Activated naive CD8-positive, alpha-beta T cell treated with anti-CD3 and anti-CD28 coated beads for 36 hours (primary cell): ENCODE results near the gene RBM5. TPM values are rescaled to one million over a fixed set of nuclear protein-coding genes. Genes with fewer than 3 reads are reported as not detected.

ENCODE experiments used
- DNase-seq: peaks from one replicate; pipeline ENCODE4 v3.0.0; 2021
- H3K27ac Mint-ChIP-seq: one replicate; pipeline ENCODE4 v1.8.0; 2022; ENCODE audit warnings: mild to moderate bottlenecking, moderate library complexity, mixed read lengths
- H3K27me3 Mint-ChIP-seq: one replicate; pipeline ENCODE4 v1.8.0; 2022; ENCODE audit warnings: mild to moderate bottlenecking, mixed read lengths
- H3K36me3 Mint-ChIP-seq: one replicate; pipeline ENCODE4 v1.8.0; 2021; ENCODE audit warnings: mild to moderate bottlenecking, mixed read lengths
- H3K4me1 Mint-ChIP-seq: one replicate; pipeline ENCODE4 v1.8.0; 2021; ENCODE audit warnings: mixed read lengths
- H3K4me3 Mint-ChIP-seq: one replicate; pipeline ENCODE4 v1.8.0; 2022; ENCODE audit warnings: mild to moderate bottlenecking, moderate library complexity, mixed read lengths
- H3K9me3 Mint-ChIP-seq: one replicate; pipeline ENCODE4 v1.8.0; 2022; ENCODE audit warnings: mixed read lengths
- total RNA-seq, 2 experiments: library from RNA; stranded (reverse); gene quantifications; one replicate each; pipeline ENCODE4 v1.2.3, GENCODE V29; 2021

RBM5 gene
- total RNA-seq, 2 experiments from 2014 or later: 99.8 to 102 TPM

- peaks cover 2% of the 10 kb centered on the region for H3K4me1 Mint-ChIP-seq
- H3K4me3 Mint-ChIP-seq: no peak overlapping the region
- H3K9me3 Mint-ChIP-seq: no peaks in the 10 kb centered on the region
- no peak for DNase-seq
- peaks cover 34% of the 10 kb centered on the region for H3K36me3 Mint-ChIP-seq
- H3K27me3 Mint-ChIP-seq: no peaks in the 10 kb centered on the region
- no peak overlapping the region for H3K27ac Mint-ChIP-seq
Measured at GRCh38 chr3:50111757-50112156, 23.0 kb downstream of the RBM5 start.

DNA sequence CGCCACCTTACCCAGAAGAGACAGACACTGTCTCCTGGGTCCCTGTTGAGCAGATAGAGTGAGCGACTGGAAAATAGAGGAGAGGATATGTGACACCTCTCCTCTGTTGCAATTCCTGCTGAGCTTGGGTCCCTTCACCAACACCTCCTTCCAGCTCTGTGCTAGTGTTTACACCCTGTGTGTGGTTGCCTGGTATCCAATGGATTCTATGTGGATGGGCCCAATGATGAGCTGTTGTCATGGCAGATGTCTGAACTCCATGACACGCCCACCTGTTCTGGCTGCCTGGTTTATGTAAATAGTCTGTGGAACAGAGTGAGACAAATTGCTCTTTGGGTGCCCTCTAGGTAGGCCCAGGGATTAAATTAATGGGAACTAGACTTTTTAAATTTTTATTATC, 23.7 kb downstream of the RBM5 start:
- Mint-ChIP-seq H3K4me1 (no peaks in the 10 kb centered on the region), H3K36me3 (peaks cover 27% of the 10 kb centered on the region), H3K4me3 (no peak overlapping the region), H3K27me3 (no peaks in the 10 kb centered on the region), H3K9me3 (no peaks in the 10 kb centered on the region), H3K27ac (no peak overlapping the region)
- DNase-seq: no peak

- Mint-ChIP-seq H3K36me3 (peaks cover 14% of the 10 kb centered on the region), H3K4me3 (no peak overlapping the region), H3K27ac (no peak overlapping the region), H3K27me3 (no peaks in the 10 kb centered on the region), H3K4me1 (peaks cover 3% of the 10 kb centered on the region), H3K9me3 (no peaks in the 10 kb centered on the region)
- no peak for DNase-seq
Measured at GRCh38 chr3:50117120-50117519, 28.4 kb downstream of the RBM5 start.

GRCh38 chr3:50118237-50118636, 29.5 kb downstream of the RBM5 start:
- H3K9me3 Mint-ChIP-seq: no peaks in the 10 kb centered on the region
- no peak overlapping the region for H3K27ac Mint-ChIP-seq
- no peaks in the 10 kb centered on the region for H3K27me3 Mint-ChIP-seq
- peaks cover 3% of the 10 kb centered on the region for H3K4me1 Mint-ChIP-seq
- H3K36me3 Mint-ChIP-seq: peaks cover 14% of the 10 kb centered on the region
- no peak overlapping the region for H3K4me3 Mint-ChIP-seq
- no peak for DNase-seq

GRCh38 chr3:50119786-50120185, 31.1 kb downstream of the RBM5 start:
- Mint-ChIP-seq H3K36me3 (peaks cover 8% of the 10 kb centered on the region), H3K4me3 (no peak overlapping the region), H3K27me3 (no peaks in the 10 kb centered on the region), H3K27ac (no peak overlapping the region), H3K9me3 (no peaks in the 10 kb centered on the region), H3K4me1 (peaks cover 3% of the 10 kb centered on the region)
- no peak for DNase-seq

DNA sequence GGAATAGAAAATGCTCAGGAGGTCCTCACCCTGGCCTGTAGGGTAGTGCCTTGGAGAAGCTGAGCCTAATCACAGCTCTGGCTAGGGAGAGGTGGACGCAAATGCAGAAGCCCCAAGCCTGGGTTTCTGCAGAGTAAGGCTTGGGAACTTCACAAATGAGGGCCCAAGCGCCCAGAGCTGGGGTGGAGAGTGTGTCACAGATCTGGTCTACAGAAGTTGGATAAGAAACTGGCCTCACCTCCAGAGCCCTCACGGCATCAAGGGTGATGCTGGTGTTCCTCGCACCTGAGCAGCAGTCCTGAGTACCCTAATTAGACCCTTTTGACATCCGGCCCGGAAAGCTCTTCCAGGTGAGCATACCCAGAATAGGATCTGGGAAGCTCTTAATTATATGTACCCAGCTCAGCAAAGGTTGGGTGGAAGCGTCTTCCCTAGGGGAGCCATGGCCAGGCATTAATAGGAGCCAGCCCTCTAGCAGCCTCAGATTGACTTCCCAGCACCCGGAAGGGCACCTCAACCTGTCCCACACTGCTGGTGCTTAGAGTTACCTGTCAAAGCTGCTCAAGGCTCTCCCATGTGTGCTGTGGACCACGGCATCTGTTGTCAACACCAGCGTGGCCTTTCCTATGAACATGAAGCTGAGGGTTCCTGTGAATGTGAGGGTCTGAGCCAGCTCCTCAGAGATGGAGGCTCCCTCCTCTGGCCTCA, 31.8 kb downstream of the RBM5 start:
- Mint-ChIP-seq H3K27ac (no peak overlapping the region), H3K4me3 (no peak overlapping the region), H3K36me3 (peaks cover 5% of the 10 kb centered on the region), H3K27me3 (no peaks in the 10 kb centered on the region), H3K4me1 (peaks cover 3% of the 10 kb centered on the region), H3K9me3 (no peaks in the 10 kb centered on the region)
- DNase-seq: no peak

DNA sequence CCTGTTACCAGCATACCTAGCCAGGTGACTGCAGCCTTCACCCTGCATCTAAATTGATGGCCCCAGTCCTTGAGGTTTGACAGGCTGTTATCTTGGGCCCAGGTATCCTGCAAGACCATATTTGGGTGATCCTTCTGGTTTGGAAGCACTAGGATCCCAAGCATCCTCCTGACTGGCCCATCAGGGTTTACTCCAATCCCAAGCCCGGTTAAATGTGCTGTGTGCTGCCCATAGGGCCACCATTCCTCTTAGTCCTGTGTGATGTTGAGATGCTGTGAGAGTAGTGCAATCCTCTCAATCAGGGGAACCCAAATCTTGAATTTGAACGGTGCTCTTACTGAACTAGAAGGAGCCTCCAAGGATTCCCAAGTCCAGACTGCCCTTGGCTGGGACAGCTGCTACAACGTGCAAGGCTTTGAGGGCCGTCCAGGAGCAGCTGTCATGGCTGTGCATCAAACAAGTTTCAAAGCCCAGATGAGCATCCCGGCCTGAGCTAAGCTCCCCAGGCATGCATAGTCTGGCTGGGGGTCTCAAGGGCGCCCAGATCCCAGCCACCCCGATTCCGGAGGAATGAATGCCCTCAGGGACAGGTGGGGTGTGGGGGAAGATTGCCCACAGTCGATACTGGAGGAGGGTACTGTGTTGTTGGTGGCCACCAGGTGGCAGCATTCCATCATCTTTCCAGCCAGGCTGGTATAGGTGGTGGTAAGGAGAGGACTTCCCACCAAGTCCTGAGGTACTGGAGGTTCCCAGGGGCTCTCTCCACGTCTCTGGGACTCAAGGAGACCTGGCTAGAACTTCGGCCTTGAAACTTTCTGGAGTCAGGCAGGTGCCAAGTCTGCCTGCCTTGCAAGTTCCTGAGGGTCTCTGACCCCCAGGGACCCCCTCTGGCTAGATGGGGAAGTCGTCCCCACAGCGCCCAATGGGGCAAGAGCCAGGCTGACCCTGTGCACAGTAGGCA, 32.6 kb downstream of the RBM5 start:
- Mint-ChIP-seq H3K27ac (peak overlapping the region; percentile 29), H3K36me3 (no peaks in the 10 kb centered on the region), H3K4me1 (peaks cover 3% of the 10 kb centered on the region), H3K9me3 (no peaks in the 10 kb centered on the region), H3K4me3 (no peak overlapping the region), H3K27me3 (no peaks in the 10 kb centered on the region)
- peak; percentile 66 for DNase-seq

- Mint-ChIP-seq H3K27me3 (no peaks in the 10 kb centered on the region), H3K4me1 (peaks cover 3% of the 10 kb centered on the region), H3K4me3 (no peak overlapping the region), H3K9me3 (no peaks in the 10 kb centered on the region), H3K27ac (no peak overlapping the region), H3K36me3 (no peaks in the 10 kb centered on the region)
- no peak for DNase-seq
Measured at GRCh38 chr3:50122071-50122470, 33.4 kb downstream of the RBM5 start.

DNA sequence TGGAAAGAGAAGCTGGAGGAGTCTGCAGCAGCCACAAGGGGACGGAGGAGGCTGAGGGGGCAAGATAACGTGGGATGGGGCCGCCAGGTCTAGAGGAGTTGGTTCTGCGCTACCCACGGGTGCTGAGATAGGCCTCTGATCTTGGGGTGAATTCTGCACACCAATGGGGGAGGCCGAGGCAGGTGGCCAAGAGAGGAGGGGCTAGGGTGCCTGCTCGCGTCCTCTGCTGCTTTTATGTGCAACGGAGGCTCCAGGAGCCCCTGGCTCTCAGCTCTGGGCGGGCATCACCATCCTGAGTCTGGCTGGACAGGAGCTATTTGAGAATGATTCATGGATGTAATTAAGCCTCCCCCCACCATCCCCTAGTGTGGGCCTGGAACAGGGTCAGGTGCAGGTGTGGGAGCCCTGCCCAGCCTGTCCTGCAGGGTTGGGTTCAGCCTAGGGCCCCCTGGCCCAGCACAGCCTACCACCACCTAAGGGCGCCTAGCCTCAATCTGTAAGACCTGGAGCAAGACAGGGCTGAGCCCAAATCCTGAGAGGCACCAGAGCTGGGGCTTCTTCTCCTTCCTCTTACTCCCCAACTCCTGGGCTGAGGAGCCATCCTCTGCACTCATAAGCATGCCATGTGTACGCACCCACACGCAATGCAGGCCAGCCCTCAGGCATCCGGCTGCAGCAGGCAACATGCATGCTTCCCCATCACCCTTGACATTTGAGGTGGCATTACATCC, 34.1 kb downstream of the RBM5 start:
- Mint-ChIP-seq H3K4me3 (no peak overlapping the region), H3K27ac (no peak overlapping the region), H3K27me3 (no peaks in the 10 kb centered on the region), H3K36me3 (no peaks in the 10 kb centered on the region), H3K9me3 (no peaks in the 10 kb centered on the region), H3K4me1 (peaks cover 3% of the 10 kb centered on the region)
- no peak for DNase-seq

DNA sequence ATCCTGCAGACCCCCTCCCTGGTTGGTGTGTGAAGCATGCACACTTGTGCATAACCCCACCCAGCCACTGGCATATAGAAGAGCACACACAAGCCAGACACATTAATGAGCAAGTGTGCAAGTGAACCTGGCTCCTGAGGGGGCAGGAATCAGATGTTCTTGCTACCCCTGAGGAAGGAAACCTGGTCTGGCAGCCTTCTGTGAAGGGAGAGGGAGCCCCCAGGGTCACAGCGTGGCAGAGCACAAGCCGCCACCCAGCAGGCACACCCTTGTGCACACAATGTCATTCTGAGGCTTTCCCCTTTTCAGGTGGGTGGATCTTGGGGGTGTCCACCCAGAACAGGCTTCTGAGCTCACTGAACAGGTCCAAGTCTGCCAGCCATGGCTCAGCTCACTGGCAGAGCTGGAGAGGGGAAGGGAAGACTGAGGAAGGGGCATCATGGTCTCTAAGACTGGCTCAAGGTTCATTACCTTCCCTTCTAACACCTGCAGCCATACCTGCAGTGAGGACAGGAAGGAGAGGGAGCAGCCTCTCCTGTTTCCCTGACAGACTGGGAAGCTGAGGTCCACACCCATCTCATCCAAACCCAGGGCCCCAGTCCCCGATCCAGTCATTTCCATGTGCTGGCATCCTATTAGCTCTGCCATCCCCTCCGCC, 34.8 kb downstream of the RBM5 start:
- H3K4me3 Mint-ChIP-seq: no peak overlapping the region
- no peak for DNase-seq
- no peak overlapping the region for H3K27ac Mint-ChIP-seq
- H3K36me3 Mint-ChIP-seq: no peaks in the 10 kb centered on the region
- H3K9me3 Mint-ChIP-seq: no peaks in the 10 kb centered on the region
- H3K4me1 Mint-ChIP-seq: peaks cover 3% of the 10 kb centered on the region
- H3K27me3 Mint-ChIP-seq: no peaks in the 10 kb centered on the region

DNA sequence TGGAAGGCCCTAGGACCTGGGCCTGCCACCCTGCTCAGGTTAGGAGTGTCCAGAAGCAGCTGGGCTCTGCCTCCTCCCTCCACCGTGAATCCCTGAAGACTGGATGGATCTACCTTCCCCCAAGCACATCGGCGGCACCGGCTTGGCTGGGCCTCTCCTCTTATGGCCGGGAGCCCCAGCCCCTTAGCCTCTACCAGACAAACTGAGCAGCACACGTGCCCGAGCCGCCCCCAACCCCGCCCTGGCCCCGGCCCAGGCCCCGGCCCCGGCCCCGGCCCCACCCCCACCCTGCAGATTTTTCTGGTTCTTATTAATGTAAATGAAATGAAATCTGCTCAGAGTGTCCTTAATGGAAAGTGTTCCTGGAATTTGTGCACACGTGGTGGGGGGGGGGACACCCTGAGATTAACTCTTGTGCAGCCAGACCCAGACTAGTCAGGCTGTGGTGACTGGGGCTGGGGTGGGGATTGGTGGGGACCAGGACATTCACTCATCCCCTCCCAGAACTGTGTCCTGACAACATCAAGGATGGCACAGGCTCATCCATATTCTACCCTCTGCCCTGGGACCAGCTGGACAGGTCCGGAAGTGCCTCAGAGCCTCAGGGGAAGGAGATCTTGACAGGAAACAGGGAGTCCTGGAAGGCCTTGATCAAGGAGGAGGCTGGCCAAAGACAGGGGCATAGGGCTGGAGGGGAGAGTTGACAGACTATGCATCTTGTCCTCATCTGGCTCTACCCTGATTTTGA, 35.5 kb downstream of the RBM5 start:
- no peak for DNase-seq
- H3K27ac Mint-ChIP-seq: no peak overlapping the region
- H3K9me3 Mint-ChIP-seq: no peaks in the 10 kb centered on the region
- peaks cover 3% of the 10 kb centered on the region for H3K4me1 Mint-ChIP-seq
- no peak overlapping the region for H3K4me3 Mint-ChIP-seq
- H3K27me3 Mint-ChIP-seq: no peaks in the 10 kb centered on the region
- H3K36me3 Mint-ChIP-seq: no peaks in the 10 kb centered on the region

GRCh38 chr3:50124800-50125178, 36.1 kb downstream of the RBM5 start:
- no peak overlapping the region for H3K4me3 Mint-ChIP-seq
- H3K27ac Mint-ChIP-seq: no peak overlapping the region
- peaks cover 3% of the 10 kb centered on the region for H3K4me1 Mint-ChIP-seq
- H3K27me3 Mint-ChIP-seq: no peaks in the 10 kb centered on the region
- DNase-seq: no peak
- no peaks in the 10 kb centered on the region for H3K36me3 Mint-ChIP-seq
- H3K9me3 Mint-ChIP-seq: no peaks in the 10 kb centered on the region

- H3K27ac Mint-ChIP-seq: no peak overlapping the region
- H3K4me3 Mint-ChIP-seq: no peak overlapping the region
- peaks cover 3% of the 10 kb centered on the region for H3K4me1 Mint-ChIP-seq
- H3K9me3 Mint-ChIP-seq: no peaks in the 10 kb centered on the region
- H3K27me3 Mint-ChIP-seq: no peaks in the 10 kb centered on the region
- no peaks in the 10 kb centered on the region for H3K36me3 Mint-ChIP-seq
- DNase-seq: no peak
Measured at GRCh38 chr3:50125541-50126286, 37.0 kb downstream of the RBM5 start.
